GM19023 (cell line): ENCODE results near the gene IQSEC1.

Experiments used
- ATAC-seq: cut with Tn5 transposase; IDR thresholded peaks from one replicate; pipeline ENCODE4 v1.9.1; 2021; ENCODE audit warnings: mild to moderate bottlenecking, moderate library complexity; ENCODE audit not compliant: unreplicated experiment

Gene IQSEC1

DNA sequence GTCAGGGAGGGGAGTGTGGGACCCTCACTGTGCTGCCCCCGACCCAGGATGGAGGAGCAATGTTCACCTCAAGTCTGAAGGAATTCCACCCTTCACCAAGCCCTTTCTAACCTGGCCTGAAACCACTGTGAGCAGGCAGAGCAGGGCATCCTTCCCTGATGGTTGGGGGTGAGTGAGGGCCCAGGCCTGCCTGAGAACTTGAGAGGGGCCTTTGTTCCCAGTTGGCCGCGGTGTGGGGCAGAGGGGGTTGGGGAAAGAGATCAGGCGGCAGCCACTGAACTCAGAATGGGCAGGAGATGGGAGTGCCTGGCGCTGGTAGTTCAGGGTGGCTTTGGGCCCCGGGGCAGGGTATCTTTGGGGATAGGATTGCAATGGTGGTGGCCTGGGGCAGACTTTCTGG is 128.4 kb downstream of the IQSEC1 start:
- ATAC-seq: no peak

DNA sequence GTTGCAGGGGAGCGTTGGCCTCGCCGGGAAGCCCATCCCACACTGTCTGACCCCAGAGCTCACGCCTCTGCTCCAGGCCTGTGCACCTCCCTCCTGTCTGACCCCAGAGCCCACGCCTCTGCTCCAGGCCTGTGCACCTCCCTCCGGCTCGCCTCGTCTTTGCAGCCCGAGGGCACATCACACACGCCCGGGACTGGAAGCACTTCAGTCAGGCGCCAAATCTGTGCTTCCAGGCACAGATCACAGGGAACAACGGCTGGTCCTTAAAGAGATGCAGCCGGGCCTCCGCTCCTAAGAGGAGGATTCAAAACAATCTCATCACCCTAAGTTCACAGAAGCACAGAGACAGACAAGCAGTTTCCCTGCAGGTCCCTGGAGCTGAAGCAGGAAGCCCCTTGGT is 128.8 kb downstream of the IQSEC1 start:
- no peak for ATAC-seq

DNA sequence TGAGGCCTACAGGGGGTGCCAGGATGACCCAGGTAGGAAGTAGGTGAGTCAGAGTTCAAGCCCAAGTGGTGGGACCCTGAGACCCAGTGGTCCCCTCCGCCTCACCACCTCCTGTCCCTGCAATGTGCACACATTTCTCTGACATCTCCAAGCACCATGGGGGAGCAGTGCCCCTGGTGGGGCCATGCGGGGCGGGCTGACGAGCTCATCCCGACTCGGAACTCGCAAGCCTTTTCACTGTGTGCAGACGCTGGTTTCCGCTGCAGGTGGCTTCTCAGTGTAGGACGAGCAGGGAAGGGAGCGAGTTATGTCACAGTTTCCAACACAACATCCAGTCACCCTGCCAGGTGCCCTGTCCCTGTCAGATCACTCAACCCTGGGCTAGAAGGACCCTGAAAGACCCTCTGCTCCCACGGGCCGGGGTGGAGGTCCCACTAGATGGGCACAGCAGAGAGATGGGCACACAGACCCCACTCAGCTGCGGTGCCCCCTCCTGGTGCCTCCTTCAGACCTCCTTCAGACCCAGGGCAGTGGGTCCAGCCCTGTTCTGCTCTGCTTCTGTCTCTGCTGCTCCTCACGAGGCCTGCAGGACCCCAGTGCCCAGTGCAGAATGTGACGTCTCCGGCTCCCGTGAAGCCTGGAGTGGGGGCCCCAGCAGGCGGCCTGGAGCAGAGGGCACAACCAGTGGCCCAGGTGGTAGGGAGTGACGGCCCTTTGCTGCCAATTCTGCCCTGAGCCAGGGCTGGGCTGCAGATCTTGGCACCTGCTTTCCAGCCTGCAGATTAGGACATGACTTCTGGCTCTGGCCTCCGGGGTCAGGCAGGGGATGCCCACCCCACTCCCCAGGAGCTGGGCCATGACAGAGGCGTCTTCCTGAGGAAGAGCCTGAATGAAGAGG is 129.9 kb downstream of the IQSEC1 start:
- no peak for ATAC-seq

DNA sequence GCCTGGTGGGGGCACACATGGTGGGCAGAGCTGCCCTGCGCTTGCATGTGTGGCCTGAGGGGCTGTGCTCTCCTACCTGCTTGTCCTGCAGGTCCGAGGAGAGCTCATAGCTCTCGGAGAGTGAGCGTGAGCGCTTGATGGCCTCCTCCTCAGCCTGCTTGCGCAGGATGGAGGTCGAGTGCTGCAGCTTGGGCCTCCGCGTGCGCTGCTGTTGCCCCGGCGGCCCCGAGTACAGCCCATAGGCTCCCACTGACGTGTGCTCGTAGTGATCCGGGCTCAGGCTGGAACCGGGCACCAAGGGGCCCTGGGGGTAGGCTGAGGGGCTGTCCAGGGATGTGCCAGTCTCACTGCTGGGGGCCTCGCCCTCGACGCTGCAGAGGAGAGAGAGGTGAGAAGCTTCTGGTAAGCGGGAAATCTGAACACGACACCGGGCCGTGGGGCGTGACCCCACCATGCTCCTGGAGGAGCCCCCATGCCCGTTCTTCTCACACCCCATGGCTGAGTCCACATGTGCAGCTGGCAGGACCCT is 131.7 kb downstream of the IQSEC1 start:
- no peak for ATAC-seq

DNA sequence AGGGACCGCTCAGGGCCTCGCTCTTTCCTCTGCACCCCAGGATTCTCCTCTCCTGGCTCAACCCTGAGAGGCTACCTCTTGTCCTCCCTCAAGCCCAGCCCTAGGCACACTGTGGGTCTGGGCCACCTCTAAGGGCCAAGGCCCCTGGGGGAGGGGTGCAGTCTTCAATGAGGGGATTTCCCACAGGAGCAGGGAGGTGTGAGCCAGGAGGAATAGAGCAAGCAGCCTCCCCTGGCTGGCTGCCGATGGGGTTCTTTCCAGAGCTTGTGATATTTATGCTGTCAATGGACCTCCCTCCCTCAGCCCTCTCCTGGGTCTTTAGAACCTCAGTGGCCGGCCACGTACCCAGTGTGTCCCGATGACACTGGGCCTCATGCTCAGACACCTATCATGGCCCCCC is 132.4 kb downstream of the IQSEC1 start:
- no peak for ATAC-seq

DNA sequence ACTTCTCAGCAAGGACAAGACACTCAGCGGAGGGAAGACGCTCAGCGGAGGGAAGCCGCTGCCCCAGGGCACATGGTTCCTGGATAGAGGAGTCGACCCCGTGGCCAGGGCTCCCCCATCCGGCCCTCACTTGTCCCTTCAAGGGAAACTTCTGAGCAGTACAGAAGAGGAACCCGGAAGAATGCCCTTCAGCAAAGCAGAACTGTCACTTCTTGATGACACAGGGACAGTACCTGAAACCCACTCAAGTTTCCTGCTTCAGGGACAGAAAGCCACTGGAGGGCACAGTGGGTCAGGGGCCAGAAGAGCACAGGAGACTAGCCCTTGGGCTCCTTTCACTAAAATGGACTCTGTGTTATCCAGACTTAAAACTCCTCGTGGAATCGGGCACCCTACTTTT is 134.1 kb downstream of the IQSEC1 start:
- no peak for ATAC-seq

DNA sequence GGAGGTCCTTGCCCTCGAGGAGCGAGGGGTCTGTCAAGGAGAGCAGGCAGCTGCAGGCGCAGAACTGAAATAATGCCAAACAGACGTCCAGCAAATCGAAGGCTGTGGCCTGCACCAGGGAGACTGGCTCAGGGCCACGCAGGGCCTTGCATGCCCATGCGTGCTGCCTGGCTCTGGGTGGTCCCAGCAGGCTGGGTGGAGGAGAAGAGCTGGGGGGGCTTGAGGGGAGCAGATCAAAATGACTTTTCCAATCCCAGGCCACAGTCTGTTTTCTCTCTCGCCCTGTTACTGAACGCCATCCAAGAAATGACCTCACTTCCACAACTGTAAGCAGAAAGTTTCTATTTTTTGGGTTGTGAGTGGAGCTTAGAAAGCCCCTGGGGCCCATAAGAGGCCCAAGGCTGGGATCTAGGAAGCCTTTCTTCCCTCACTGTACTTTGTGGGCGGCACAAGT is 134.9 kb downstream of the IQSEC1 start:
- ATAC-seq: no peak

DNA sequence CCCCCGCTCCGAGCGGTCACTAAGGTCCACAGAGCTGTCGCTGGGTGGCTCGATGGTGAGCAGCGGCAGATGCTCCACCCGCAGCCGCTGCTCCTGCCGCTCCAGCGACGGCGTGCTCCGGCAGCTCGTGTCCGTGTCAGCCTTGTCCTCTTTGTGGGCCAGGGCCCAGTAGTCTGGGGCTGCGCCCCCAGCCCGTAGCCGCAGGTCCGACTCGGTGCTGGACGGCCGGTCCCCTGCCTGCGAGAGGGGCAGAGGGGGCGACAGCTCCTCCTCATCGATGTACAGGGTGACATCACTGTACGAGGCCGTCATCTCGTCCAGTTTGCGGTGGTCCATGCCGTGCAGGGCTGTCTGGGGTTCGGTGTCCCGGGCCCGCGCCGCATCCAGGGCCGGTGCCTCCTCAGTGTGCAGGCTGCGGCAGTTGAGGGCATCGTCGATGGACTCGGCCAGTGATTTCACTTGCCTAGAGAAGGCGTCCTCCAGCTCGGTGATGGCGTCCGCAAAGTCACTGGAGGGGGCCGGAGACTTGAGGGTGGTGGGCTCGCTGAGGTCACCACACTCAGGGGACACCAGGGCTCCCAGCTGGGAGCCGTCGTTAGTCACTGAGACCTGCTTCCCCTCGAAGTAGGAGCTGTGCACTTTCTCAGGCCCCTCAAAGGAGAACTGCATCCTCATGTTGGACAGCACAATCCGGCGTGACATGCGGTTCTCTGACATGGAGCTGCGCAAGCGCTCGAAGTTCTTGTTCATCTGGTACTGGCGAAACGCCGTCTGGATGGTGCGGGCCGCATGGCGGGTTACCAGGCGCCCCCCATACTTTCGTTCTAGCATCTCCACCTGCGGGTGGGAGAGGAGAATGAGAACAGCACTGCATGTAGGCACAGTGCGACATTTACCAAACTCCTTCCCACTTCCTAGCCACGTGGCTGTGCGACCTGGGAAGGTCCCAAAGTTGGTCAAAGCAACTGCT is 137.1 kb downstream of the IQSEC1 start:
- no peak for ATAC-seq

DNA sequence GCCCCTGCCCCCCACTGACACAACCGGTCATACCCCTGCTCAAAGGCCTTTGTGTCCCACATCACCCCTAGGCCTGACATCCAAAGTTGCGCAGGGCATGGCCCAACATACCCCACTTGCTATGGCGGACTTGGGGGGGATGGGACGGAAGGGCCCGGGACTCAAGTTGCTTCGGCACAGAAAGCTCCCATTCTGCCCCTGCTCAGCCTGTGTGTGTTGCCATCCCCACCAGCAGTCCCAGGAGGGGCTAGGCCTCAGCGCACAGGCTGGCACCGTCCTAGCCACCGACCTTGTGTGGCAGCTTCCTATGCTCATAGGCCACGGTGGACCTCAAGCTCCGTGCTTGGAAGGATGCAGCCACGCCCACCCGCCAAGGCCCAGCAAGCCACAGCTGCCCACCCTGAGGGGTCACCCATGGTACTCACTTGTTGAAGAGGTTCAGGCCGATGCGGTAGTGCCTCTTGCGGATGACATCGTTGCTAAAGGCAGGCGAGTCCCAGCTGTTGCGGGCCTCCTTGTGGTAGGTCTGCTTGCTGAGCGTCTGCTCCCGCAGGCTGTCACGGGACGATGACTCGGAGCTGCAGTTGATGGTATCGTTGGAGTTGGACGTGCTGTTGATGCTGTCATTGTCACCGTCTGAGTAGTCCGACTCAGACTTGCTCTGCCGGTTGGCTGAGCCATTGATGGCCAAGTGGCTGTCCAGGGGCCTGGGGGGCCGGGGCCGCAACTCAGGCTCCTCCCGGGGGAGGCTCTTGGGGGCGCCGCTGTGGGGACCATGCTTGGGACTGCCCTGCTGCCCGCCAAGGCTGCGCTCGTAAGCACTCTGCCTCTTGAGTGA is 138.0 kb downstream of the IQSEC1 start:
- no peak for ATAC-seq

DNA sequence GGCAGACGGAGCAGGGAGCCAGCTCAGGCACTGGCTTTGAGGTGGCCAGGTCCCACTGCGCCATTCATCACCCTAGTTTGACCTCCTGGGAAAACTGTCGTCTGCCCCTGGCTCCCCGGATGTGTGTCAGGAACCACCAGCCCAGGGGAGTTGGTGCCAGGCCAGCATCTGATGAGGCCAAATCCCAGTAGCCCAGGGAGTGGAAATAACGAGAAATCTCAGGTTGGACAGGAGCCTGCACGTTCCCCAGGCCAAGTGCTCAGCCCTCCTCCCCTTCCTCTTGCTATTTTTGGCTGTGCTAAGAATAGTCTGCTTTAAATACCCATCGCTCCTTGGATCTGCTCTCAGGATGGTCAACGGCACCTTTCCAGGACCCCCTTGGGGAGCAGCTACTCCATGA is 138.8 kb downstream of the IQSEC1 start:
- no peak for ATAC-seq

DNA sequence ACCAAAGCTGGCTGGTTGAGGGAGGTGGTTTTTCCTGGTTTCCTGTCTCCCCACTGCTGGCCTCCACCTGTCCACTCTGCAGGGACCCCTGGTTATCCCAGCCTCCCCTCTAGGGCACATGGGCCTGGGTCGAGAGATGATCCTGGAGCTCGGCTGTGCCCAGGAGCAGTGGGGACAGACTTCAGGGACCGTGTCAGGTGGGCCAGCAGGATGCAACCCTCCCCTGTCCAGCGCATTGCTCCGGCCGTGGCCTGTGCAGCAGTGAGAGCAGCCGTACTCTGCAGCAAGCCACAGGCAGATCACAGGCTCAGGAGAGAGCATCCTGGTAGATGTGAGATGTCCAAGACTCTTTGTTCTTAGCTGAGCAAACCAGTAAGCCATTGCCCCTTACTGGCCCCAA is 139.3 kb downstream of the IQSEC1 start:
- ATAC-seq: no peak

DNA sequence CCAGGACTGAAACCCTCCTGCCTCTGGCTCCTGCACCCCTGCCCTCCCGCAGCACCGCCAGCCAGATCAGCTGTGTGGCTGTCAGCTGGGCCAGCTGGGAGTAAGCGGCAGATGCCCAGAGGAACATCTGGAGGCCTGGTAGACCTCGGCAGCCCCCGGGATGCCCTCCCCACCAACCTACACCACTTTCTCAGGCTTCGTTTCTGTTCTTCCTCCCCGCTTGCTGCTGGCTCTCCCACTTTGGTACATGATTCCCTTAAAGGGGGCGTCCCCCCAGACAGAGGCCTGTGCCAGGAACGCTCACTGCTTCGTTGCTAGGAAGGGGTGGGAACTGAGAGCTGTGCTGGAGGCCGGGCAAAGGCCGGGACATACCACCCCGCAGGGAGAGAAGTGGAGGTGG is 140.5 kb downstream of the IQSEC1 start:
- no peak for ATAC-seq

DNA sequence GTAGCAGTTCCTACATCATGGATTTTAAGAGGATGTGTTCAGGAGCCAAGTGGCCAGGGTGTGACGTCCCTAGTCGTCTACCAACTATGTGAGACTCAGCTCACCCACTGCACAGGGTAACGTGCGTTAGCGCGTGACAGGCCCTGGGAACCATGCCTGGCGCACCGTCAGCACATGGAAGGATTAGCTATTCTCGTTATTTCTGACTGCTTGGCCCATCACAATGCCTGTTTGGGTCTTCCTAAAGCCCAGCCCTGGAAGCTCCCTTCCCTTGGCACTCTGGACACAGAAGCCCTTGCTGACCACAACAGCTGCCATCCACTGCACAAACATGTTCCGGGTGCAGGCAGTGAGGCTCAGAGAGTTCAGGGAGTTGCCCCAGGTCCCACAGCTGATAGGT is 140.9 kb downstream of the IQSEC1 start:
- no peak for ATAC-seq

DNA sequence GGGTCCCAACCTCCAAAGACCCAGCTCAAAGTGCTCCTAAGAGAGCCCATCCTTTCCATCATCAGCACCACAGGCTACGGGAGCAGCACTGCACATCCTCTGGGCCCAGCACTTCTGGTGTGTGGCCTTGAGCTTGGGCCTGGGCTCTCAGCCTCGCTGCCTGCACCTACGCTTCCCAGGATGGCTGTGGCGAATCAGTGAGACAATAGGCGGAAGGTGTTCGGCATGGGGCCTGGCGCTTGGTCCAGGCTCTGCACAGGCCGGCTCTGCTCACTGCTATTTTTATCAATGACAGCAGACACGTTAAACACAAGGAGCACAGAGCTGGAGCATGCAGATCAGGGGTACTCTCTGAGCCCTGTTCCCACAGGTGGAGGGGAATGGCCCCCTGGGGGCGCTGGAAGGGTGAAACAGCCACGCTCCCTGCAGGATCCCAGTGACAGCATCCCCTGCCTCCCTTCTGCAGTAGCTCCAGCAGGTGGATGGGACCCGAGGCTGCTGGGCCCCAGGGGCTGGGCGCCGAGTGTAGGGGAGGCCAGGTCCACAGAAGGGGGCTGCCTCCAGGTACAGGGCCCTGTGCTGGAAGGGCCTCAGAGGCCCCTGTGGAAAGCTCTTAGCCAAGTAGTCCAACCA is 141.8 kb downstream of the IQSEC1 start:
- no peak for ATAC-seq

DNA sequence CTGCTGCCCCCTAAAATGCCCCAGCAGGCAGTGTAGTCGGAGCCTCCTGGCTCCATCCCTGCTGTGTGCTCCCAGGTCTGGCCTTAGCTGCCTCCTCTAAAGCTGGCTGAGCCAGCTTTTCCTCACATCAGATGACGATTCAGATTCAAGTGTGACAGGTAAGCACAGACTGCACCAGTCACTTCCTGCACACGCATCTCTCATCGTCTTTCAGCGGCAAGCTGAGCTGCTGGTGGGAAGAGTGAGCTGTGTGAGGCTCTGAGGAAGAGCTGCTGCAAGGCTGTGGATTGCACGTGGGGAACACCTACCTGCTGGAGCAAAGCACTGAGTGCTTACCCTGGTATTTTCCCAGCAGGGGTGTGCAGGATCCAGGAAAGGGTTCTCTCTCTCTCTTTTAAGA is 143.4 kb downstream of the IQSEC1 start:
- no peak for ATAC-seq

DNA sequence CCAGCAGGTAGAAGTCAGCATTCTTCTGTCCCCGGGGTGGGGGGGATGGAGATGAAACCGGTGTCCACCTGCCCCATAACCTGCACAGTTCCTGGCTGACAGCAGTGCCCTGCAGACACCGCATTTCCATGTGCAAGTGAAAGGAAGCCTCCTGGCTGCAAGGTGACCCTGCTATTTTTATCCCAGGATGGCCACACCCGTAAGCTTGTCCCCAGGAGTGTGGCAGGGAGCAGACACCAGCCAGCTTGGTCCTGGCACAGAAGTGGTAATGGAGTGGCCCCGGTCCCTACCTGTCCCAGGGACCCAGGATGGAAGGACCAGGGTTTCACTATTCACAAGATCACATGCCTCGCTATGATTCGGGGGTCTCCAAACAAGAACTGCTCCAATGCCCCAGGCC is 146.6 kb downstream of the IQSEC1 start:
- ATAC-seq: no peak

DNA sequence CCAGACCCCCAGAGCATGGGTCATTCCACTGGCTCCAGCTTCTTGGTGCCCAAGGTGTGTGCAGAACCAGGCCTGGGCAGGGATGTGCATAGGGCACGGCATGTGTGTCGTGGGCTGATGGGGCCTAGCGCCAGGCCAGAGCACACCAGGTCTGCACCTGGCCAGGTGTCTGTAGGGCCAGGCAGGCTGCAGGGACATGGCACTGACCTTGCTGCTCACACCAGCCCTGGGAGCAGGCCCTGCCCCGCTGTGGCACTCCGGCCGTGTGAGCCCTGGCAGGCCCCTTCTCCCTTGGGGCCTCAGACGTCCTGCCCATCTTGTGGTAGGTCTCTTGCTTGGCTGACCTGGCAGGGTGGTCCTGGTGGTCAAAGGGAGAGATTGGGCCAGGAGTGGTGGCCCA is 147.6 kb downstream of the IQSEC1 start:
- ATAC-seq: no peak

DNA sequence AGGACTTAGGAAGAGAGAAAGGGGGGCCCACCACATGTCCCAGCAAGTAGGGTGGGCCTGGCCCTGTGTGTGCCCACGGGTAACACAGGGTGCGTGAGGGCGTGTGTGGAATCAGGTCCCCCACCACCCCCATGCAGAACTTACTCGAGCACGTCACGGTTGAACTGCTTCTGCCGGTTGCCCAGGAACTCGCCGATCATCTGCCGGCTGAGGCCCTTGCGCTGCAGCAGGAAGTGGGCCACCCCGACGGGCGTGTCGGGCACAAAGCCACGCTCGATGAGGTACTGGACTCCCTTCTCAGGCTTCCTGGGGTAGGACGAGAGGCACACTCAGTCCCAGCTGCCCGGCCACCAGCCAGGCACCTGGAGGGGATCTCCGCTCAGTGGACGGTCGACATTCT is 148.8 kb downstream of the IQSEC1 start:
- ATAC-seq: no peak

DNA sequence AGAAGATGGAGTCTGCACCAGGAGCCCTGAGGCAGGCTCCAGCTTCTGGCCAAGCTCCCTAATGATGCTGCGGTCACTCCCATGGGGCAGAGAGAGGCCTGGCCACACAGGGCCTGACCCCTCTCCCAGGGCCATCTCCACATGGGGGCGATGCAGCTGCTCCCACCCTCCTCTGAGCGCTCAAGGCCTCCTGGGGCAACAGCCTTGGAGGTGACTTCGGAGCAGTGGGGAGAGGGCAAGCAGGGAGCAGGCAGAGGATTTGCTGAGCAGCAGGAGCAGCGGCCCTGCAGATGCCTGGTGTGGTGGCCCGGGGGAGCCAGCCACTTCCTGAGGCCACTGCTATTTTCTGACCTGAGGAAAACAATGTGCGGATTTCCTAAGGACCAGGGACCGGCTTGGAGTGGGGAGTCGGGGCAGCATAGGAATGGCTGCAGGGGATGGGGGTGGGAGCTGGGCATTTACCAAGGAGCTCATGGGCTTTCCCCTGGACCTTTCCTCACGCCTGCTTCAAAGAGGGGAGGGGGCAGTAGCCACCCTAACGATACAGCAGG is 150.3 kb downstream of the IQSEC1 start:
- no peak for ATAC-seq

DNA sequence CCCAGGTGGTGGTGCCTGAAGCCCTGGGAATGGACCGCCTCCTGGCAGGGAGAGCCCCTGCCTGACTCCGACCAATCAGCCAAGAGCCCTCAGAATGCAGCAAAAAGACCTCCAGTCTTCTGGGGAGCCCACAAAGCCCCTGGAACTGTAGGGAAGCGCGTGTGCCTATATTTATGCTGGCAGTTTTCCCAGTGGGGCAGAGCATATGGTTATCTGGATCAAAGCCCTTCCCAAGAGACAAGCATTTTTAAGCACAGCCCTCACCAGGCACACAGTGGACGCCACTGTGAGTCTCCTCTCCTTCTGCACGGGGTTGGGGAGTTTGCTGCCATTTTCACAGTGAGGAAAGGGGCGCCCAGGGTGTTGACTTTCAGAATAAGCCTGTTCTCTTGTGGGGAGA is 150.9 kb downstream of the IQSEC1 start:
- no peak for ATAC-seq
